ENCODE data around the gene CDK13.

- TF ChIP-seq CTCF (IDR thresholded peaks at IDR 0.05) (no peak), EP300 (IDR thresholded peaks at IDR 0.05) (no peak), POLR2A (IDR thresholded peaks at IDR 0.05) (no peak)
Observed at GRCh38 chr7:40120020-40120419, 170.0 kb downstream of the CDK13 start.

Measured in ovary (tissue), 3 donors.